ENCODE data around the gene PLEKHA6.

PLEKHA6 gene

DNA sequence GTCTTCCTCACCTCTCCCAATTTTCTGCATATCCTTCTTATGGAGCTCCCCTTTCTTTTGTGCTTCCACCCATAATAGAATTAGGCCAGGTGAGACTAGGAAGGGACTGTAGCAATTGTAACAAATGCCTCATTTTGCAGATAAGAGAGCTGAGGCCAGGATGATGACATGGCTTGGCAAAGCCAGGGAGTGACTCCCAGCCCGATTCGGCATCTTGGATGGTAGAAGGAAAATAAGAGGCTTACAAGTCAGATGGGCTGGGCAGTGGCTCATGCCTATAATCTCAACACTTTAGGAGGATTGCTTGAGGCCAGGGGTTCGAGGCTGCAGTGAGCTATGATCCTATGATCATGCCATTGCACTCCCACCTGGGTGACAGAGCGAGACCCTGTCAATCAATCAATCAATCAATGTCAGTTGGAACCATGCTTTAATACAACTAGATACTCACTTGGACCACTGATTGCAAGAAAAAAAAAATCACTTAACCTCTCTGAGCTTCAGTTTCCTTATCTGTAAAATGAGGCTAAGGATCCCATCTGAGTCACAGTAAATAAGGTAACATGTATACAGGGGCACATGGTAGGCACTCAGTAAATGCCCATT lies 51.6 kb downstream of the PLEKHA6 start:
- H4K12ac ChIP-seq (ENCODE audit: low read depth, low read length), result no peak overlapping the region

GRCh38 chr1:204307334-204307883 lies 52.3 kb downstream of the PLEKHA6 start:
- Histone ChIP-seq H3K14ac (ENCODE audit: low read length) (peak overlapping the region; percentile 66), H3K9ac (ENCODE audit: low read length) (peak overlapping the region; percentile 0), H3K4ac (ENCODE audit: low read depth, low read length) (peak overlapping the region; percentile 30), H3K36me3 (ENCODE audit: control insufficient read depth in 1 of 2, insufficient read depth in 2 of 2, low read length in 2 of 2) (no peaks in the 10 kb centered on the region), H3K18ac (ENCODE audit: low read length) (peak overlapping the region; percentile 71), H2BK12ac (ENCODE audit: low read length) (peak overlapping the region; percentile 59), H2AFZ (ENCODE audit: insufficient read depth, low read length, poor library complexity) (peak overlapping the region; percentile 23), H3K79me1 (ENCODE audit: low read length) (peaks cover 24% of the 10 kb centered on the region), H4K12ac (ENCODE audit: low read depth, low read length) (no peak overlapping the region), H2BK120ac (ENCODE audit: insufficient read depth, low read length, poor library complexity) (peak overlapping the region; percentile 56), H2BK5ac (ENCODE audit: low read depth, low read length, poor library complexity) (peak overlapping the region; percentile 21), H3K27me3 (ENCODE audit: insufficient read depth, low read length) (no peaks in the 10 kb centered on the region), H2AK5ac (ENCODE audit: low read length) (no peak overlapping the region), H3K4me1 (ENCODE audit: control insufficient read depth in 1 of 2, insufficient read depth in 2 of 2, low read length in 2 of 2) (peaks cover 18 to 32% of the 10 kb centered on the region in 2 experiments), H3K4me2 (ENCODE audit: low read length) (peak overlapping the region; percentile 50), H3K27ac (ENCODE audit: low read depth, low read length) (no peak overlapping the region), H4K91ac (ENCODE audit: low read depth, low read length) (peak overlapping the region; percentile 71), H4K8ac (ENCODE audit: low read depth, low read length) (peak overlapping the region; percentile 3), H3K23ac (ENCODE audit: low read length) (no peak overlapping the region), H3K9me3 (ENCODE audit: insufficient read depth, low read depth, low read length) (no peaks in the 10 kb centered on the region), H3K4me3 (ENCODE audit: low read depth, low read length) (no peak overlapping the region), H3K79me2 (ENCODE audit: control insufficient read depth, insufficient read depth, low read length, poor library complexity) (peaks cover 10% of the 10 kb centered on the region)
- DNase-seq, result peak; percentile 7 to 38
- no CpG with 5 or more reads among the region's 12 CpGs for WGBS (ENCODE audit: extremely low coverage, insufficient coverage, insufficient read length)

More for the DNA sequence above, 51.6 kb downstream of the PLEKHA6 start:
- H3K14ac ChIP-seq (ENCODE audit: low read length), result no peak overlapping the region
- H3K4me3 ChIP-seq (ENCODE audit: low read depth, low read length), result no peak overlapping the region
- no peak overlapping the region for H4K91ac ChIP-seq (ENCODE audit: low read depth, low read length)
- no peak overlapping the region for H3K23ac ChIP-seq (ENCODE audit: low read length)
- H3K18ac ChIP-seq (ENCODE audit: low read length), result no peak overlapping the region
- H3K79me1 ChIP-seq (ENCODE audit: low read length), result peaks cover 23% of the 10 kb centered on the region
- H2AFZ ChIP-seq (ENCODE audit: insufficient read depth, low read length, poor library complexity), result no peak overlapping the region
- H3K79me2 ChIP-seq (ENCODE audit: control insufficient read depth, insufficient read depth, low read length, poor library complexity), result peaks cover 8% of the 10 kb centered on the region
- no peaks in the 10 kb centered on the region for H3K9me3 ChIP-seq (ENCODE audit: insufficient read depth, low read depth, low read length)
- H2BK5ac ChIP-seq (ENCODE audit: low read depth, low read length, poor library complexity), result no peak overlapping the region
- no peaks in the 10 kb centered on the region for H3K36me3 ChIP-seq (ENCODE audit: control insufficient read depth in 1 of 2, insufficient read depth in 2 of 2, low read length in 2 of 2)
- H3K4me2 ChIP-seq (ENCODE audit: low read length), result no peak overlapping the region
- no peak overlapping the region for H3K27ac ChIP-seq (ENCODE audit: low read depth, low read length)
- no peak overlapping the region for H3K9ac ChIP-seq (ENCODE audit: low read length)
- H4K8ac ChIP-seq (ENCODE audit: low read depth, low read length), result no peak overlapping the region
- H3K4me1 ChIP-seq (ENCODE audit: control insufficient read depth in 1 of 2, insufficient read depth in 2 of 2, low read length in 2 of 2), result peaks cover 16 to 29% of the 10 kb centered on the region in 2 experiments
- H3K27me3 ChIP-seq (ENCODE audit: insufficient read depth, low read length), result no peaks in the 10 kb centered on the region
- H2AK5ac ChIP-seq (ENCODE audit: low read length), result no peak overlapping the region
- peak overlapping the region; percentile 68 for H3K4ac ChIP-seq (ENCODE audit: low read depth, low read length)
- no peak overlapping the region for H2BK120ac ChIP-seq (ENCODE audit: insufficient read depth, low read length, poor library complexity)
- no CpG with 5 or more reads among the region's 4 CpGs for WGBS (ENCODE audit: extremely low coverage, insufficient coverage, insufficient read length)
- peak; percentile 12 to 53 for DNase-seq
- peak overlapping the region; percentile 27 for H2BK12ac ChIP-seq (ENCODE audit: low read length)

DNA sequence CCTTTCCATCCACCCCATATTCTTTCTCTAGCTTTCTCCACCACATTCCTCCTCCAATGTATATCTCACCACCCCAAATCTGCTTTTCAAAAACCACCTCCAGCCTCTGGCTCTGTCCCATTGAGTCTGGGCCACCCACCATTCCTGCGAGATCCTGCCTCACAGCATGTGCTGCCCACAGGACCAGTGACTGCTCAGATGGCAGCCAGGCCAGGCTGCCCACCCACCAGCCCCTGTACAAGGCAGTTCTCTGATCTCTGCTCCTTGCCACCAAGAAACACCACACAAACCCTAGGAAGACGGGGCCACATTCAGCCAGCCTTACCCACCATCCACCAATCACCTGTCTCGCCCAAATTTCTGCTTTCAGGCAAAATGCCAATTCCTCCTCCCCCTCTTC lies 53.7 kb downstream of the PLEKHA6 start:
- Histone ChIP-seq H3K4me1 (ENCODE audit: control insufficient read depth in 1 of 2, insufficient read depth in 2 of 2, low read length in 2 of 2) (peaks cover 25 to 40% of the 10 kb centered on the region in 2 experiments), H4K91ac (ENCODE audit: low read depth, low read length) (peak overlapping the region; percentile 87), H2BK120ac (ENCODE audit: insufficient read depth, low read length, poor library complexity) (peak overlapping the region; percentile 61), H3K9ac (ENCODE audit: low read length) (no peak overlapping the region), H3K4me2 (ENCODE audit: low read length) (no peak overlapping the region), H3K36me3 (ENCODE audit: control insufficient read depth in 1 of 2, insufficient read depth in 2 of 2, low read length in 2 of 2) (no peaks in the 10 kb centered on the region), H3K79me1 (ENCODE audit: low read length) (peaks cover 32% of the 10 kb centered on the region), H2BK5ac (ENCODE audit: low read depth, low read length, poor library complexity) (no peak overlapping the region), H3K4me3 (ENCODE audit: low read depth, low read length) (no peak overlapping the region), H3K9me3 (ENCODE audit: insufficient read depth, low read depth, low read length) (no peaks in the 10 kb centered on the region), H2AK5ac (ENCODE audit: low read length) (peak overlapping the region; percentile 85), H3K27ac (ENCODE audit: low read depth, low read length) (no peak overlapping the region), H3K27me3 (ENCODE audit: insufficient read depth, low read length) (no peaks in the 10 kb centered on the region), H4K12ac (ENCODE audit: low read depth, low read length) (no peak overlapping the region), H3K18ac (ENCODE audit: low read length) (peak overlapping the region; percentile 67), H3K23ac (ENCODE audit: low read length) (no peak overlapping the region), H3K4ac (ENCODE audit: low read depth, low read length) (peak overlapping the region; percentile 82), H2BK12ac (ENCODE audit: low read length) (peak overlapping the region; percentile 63), H3K14ac (ENCODE audit: low read length) (peak overlapping the region; percentile 73), H4K8ac (ENCODE audit: low read depth, low read length) (no peak overlapping the region), H2AFZ (ENCODE audit: insufficient read depth, low read length, poor library complexity) (no peak overlapping the region), H3K79me2 (ENCODE audit: control insufficient read depth, insufficient read depth, low read length, poor library complexity) (peaks cover 8% of the 10 kb centered on the region)
- no CpG with 5 or more reads among the region's 3 CpGs for WGBS (ENCODE audit: extremely low coverage, insufficient coverage, insufficient read length)
- DNase-seq, result no peak

- Histone ChIP-seq H4K12ac (ENCODE audit: low read depth, low read length) (no peak overlapping the region), H2BK5ac (ENCODE audit: low read depth, low read length, poor library complexity) (peak overlapping the region; percentile 90), H3K27ac (ENCODE audit: low read depth, low read length) (peak overlapping the region; percentile 80), H3K27me3 (ENCODE audit: insufficient read depth, low read length) (no peaks in the 10 kb centered on the region), H4K91ac (ENCODE audit: low read depth, low read length) (no peak overlapping the region), H3K9ac (ENCODE audit: low read length) (no peak overlapping the region), H2BK12ac (ENCODE audit: low read length) (no peak overlapping the region), H3K9me3 (ENCODE audit: insufficient read depth, low read depth, low read length) (no peaks in the 10 kb centered on the region), H3K14ac (ENCODE audit: low read length) (no peak overlapping the region), H3K18ac (ENCODE audit: low read length) (no peak overlapping the region), H3K4me1 (ENCODE audit: control insufficient read depth in 1 of 2, insufficient read depth in 2 of 2, low read length in 2 of 2) (peaks cover 26 to 39% of the 10 kb centered on the region in 2 experiments), H3K4ac (ENCODE audit: low read depth, low read length) (no peak overlapping the region), H4K8ac (ENCODE audit: low read depth, low read length) (no peak overlapping the region), H3K4me3 (ENCODE audit: low read depth, low read length) (no peak overlapping the region), H3K79me2 (ENCODE audit: control insufficient read depth, insufficient read depth, low read length, poor library complexity) (peaks cover 8% of the 10 kb centered on the region), H3K79me1 (ENCODE audit: low read length) (peaks cover 32% of the 10 kb centered on the region), H2AFZ (ENCODE audit: insufficient read depth, low read length, poor library complexity) (no peak overlapping the region), H3K4me2 (ENCODE audit: low read length) (no peak overlapping the region), H3K36me3 (ENCODE audit: control insufficient read depth in 1 of 2, insufficient read depth in 2 of 2, low read length in 2 of 2) (no peaks in the 10 kb centered on the region), H3K23ac (ENCODE audit: low read length) (no peak overlapping the region), H2AK5ac (ENCODE audit: low read length) (no peak overlapping the region), H2BK120ac (ENCODE audit: insufficient read depth, low read length, poor library complexity) (peak overlapping the region; percentile 98)
- no CpG with 5 or more reads among the region's 4 CpGs for WGBS (ENCODE audit: extremely low coverage, insufficient coverage, insufficient read length)
- peak; percentile 86 to 96 for DNase-seq
Observed at GRCh38 chr1:204304067-204304466, 55.7 kb downstream of the PLEKHA6 start.

Measured in trophoblast cell (in vitro differentiated cells and primary cell).